ENCODE results near the gene ELAVL2.

Gene ELAVL2

DNA sequence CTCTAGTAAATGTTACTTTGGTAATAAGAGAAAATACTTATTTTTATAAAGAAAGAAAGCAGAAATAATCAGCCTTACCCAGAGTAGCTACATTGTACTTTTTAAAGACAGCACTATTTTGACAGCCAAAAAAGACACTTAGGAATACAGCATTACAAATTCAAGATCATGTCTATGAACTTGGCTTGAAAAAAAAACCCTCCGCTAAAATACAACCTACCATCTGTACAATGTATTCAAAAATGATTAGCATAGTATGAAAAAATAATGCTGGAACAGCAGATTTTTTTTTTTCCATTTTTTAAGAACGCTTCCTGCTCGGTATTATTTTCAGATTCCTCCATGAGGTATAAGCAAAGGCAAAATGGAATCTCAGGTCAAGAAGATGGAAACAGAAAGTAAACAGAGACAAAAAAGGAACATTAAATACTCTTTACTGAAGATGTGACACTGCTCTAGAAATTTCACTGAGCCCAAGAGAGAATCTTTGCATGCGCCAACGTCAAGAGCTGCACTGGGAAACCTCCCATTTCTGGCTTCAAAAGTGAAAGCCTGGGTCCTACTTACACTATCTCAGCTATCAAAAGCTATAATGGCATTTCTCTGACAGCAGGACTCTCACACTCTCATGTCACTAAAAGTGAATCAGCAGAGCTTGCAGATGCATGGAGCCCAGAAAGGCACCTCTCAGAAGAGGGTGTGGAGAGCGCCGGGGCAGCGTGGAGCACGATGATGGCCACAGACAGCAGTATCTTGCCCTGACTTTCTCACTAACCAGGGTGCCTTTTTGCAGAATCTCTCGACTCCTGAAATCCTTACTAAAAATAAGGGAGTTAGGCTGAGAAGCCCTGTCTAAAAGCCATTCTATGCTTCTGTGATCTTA, 167.4 kb downstream of the ELAVL2 start:
- DNase-seq = no peak

DNA sequence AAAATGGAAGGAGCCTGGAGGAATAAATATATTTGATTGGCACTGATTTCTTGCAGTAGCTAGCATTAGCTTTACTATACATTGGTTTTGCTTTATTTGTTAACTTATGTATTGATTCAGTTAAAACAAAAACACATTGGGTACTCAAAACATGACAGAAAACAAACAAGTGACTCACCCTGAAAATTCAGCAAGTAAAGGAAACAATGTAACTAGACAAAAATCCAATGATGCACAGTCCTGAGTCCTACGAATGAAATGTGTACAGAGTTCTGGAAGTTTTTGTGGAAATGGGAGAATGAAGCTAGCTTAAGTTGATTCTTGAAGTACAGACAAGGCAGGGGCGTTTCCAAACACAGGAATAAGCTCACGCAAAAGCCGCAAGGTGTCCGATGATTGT, 175.0 kb downstream of the ELAVL2 start:
- no peak for DNase-seq

DNA sequence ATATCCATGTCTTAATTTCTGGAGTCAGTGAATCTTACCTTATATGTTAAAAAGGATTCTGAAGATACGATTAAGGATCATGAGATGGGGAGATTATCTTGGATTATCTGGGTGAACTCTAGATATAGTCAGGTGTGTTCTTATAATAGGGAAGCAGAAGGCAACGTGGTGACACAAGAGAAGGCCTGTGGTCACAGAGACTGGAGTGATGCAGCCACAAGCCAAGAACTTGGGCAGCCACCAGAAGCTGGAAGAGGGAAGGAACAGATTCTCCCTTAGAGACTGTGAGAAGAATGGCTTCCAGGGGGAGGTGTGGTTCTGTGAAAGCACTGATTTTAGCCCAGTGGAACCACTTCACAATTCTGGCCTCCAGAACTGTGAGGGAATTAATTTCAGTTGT, 177.4 kb downstream of the ELAVL2 start:
- no peak for DNase-seq

DNA sequence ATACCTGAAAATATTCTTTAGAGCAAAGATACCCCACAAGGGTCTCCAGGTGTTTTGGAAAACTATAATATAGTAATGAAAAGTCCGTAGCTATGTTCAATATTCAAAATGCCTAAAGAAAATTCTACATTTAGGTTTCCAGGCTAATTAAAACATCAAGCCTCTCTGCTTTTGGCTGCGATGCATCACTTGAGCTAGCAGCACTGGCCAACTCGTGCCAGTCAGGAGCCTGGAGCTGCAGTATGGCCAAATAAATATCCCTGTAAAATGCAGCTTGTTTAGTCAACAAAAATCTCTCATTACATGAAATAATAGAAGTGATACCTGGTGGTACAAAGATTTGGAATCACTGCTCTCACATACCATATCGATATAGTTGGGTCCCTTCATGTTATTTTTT, 181.1 kb downstream of the ELAVL2 start:
- no peak for DNase-seq

DNA sequence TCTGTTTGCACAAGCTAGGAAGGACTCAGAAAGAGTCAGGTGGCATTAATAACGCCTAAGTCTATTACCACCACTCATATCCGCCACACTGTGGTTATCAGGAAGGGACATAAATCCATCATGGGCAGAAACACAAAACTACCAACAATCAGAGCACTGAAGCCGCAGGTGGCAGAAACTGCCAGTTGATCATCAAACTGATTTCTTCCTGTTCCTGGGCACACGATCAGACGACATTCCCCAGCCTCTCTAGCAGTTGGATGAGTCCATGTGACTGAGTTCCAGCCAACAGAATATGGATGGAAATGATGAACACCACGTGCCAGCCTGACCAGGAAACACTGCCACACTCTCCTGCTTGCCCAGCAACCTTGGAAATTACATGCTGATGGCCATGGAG, 181.7 kb downstream of the ELAVL2 start:
- no peak for DNase-seq

DNA sequence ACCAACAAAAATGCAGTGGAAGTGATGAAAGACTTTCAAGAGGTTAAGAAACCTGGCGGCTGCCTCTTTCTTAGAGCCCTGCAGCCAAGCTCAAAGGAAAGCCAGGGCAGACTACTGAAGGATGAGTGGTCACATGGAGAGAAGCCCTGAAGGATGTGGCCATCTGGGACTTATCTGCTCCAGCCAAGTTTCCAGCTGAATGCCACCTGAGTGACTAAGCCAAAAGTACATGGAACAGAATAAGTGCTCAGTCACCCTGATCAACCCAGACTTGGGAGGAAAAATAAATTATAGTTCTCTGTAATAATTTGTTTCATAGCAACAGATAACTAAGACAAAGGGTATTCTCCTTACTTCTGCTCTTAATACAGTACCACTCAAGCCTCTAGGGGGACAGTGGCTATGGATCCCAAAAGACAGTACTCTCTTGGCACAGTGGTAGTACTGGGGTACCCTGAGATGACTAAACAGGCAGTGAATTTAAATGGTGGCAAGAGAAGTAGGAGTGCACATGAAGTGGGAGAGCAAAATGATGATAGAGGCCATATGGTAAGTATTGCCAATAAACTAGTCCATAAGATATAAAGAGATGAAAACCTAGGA, 182.3 kb downstream of the ELAVL2 start:
- no peak for DNase-seq

All from cortex of kidney (tissue), 1 donor.